Caki2 (cell line): ENCODE results near the gene FOXK2. TPM values are rescaled to one million over a fixed set of nuclear protein-coding genes. Genes with fewer than 3 reads are reported as not detected.
"Not testable (repeated sequence)": the region's sequence is repeated elsewhere in the genome, so short reads cannot be mapped to it uniquely, and the experiment has no call there.

Source experiments
- DNase-seq: peaks from one replicate; pipeline ENCODE4 v3.0.0-alpha.2; 2015; ENCODE audit warnings: low read depth
- in situ Hi-C: cut with HindIII; loops from 2 replicates; pipeline ENCODE4 v1.10.0; 2016; ENCODE audit warnings: low sequenced_read_pairs, low pct_unique_long_range_greater_than_20kb, mixed read lengths
- total RNA-seq: library from RNA; depleted of rRNA; stranded (reverse); fragments of >200 nt; shearing (Covaris generic); gene quantifications from 2 replicates; pipeline ENCODE4 v1.2.3, GENCODE V29; 2014; ENCODE audit warnings: low replicate concordance

The FOXK2 gene
- total RNA-seq, 1 experiment from 2014 or later, result 24.2 TPM

GRCh38 chr17:82493226-82493781, 26.2 kb upstream of the FOXK2 start:
- DNase-seq, result peak; percentile 39
- in situ Hi-C loops, result no loop called here

- in situ Hi-C loops, result no loop called here
- peak; percentile 97 for DNase-seq
Observed at GRCh38 chr17:82494236-82495055, 25.1 kb upstream of the FOXK2 start.

GRCh38 chr17:82495844-82496528, 23.5 kb upstream of the FOXK2 start:
- in situ Hi-C loops, result no loop called here
- peak; percentile 62 for DNase-seq

- in situ Hi-C loops, result no loop called here
- peak; percentile 88 for DNase-seq
Observed at GRCh38 chr17:82496529-82497434, 22.8 kb upstream of the FOXK2 start.

- peak; percentile 58 for DNase-seq
- in situ Hi-C loops, result no loop called here
Observed at GRCh38 chr17:82497483-82498405, 21.8 kb upstream of the FOXK2 start.

- no peak for DNase-seq
- in situ Hi-C loops, result no loop called here
Observed at GRCh38 chr17:82502207-82502606, 17.3 kb upstream of the FOXK2 start.

GRCh38 chr17:82503094-82503727, 16.3 kb upstream of the FOXK2 start:
- in situ Hi-C loops, result no loop called here
- DNase-seq, result no peak

- in situ Hi-C loops, result no loop called here
Observed at GRCh38 chr17:82503728-82504308, 15.7 kb upstream of the FOXK2 start.

GRCh38 chr17:82505296-82505695, 14.2 kb upstream of the FOXK2 start:
- DNase-seq, result no peak
- in situ Hi-C loops, result no loop called here

More at GRCh38 chr17:82503728-82504308, 15.7 kb upstream of the FOXK2 start:
- no peak for DNase-seq

- in situ Hi-C loops, result not testable (repeated sequence)
- DNase-seq, result peak; percentile 37
Observed at GRCh38 chr17:82506402-82506801, 13.1 kb upstream of the FOXK2 start.

- DNase-seq, result no peak
- in situ Hi-C loops, result no loop called here
Observed at GRCh38 chr17:82507631-82508175, 11.8 kb upstream of the FOXK2 start.

- DNase-seq, in situ Hi-C loops: not testable (repeated sequence)
Observed at GRCh38 chr17:82511642-82512041, 7.9 kb upstream of the FOXK2 start.

- DNase-seq, in situ Hi-C loops: not testable (repeated sequence)
Observed at GRCh38 chr17:82513864-82514263, 5.7 kb upstream of the FOXK2 start.

GRCh38 chr17:82517230-82517865, 2.2 kb upstream of the FOXK2 start:
- in situ Hi-C loops, result no loop called here
- DNase-seq, result no peak

GRCh38 chr17:82519971-82520903, 705 bp downstream of the FOXK2 start:
- peak; percentile 39 for DNase-seq
- in situ Hi-C loops, result no loop called here
